Smooth muscle cell (in vitro differentiated cells): ENCODE data around the gene STPG1. TPM values are rescaled to one million over a fixed set of nuclear protein-coding genes. Genes with fewer than 3 reads are reported as not detected.
A peak's percentile ranks its signal among the peaks of the same experiment; 100 is the strongest.
"Not testable (repeated sequence)": the region's sequence is repeated elsewhere in the genome, so short reads cannot be mapped to it uniquely, and the experiment has no call there.

ENCODE experiments used
- DNase-seq: peaks from one replicate; lab custom pipeline; 2025; ENCODE audit not compliant: unreplicated experiment; lab: John Stamatoyannopoulos, UW
- H2AFZ ChIP-seq: fragments of 200-600 bp; sonication (generic); 2 replicates; pipeline ENCODE4 v1.6.0; 2016; ENCODE audit warnings: antibody characterized with exemption, low read depth, mild to moderate bottlenecking
- H3F3A ChIP-seq: fragments of 200-600 bp; sonication (generic); 2 replicates; pipeline ENCODE4 v1.6.0; 2017; ENCODE audit warnings: antibody characterized with exemption, low read depth
- H3K27ac ChIP-seq: fragments of 200-600 bp; sonication (generic); 2 replicates; pipeline ENCODE4 v1.5.1; 2016; ENCODE audit warnings: low read depth, mild to moderate bottlenecking
- H3K27me3 ChIP-seq: fragments of 200-600 bp; sonication (generic); 2 replicates; pipeline ENCODE4 v1.6.1; 2016; ENCODE audit warnings: low read depth, mild to moderate bottlenecking
- H3K36me3 ChIP-seq: fragments of 200-600 bp; sonication (generic); 2 replicates; pipeline ENCODE4 v1.5.1; 2016; ENCODE audit warnings: low read depth
- H3K4me1 ChIP-seq: fragments of 200-600 bp; sonication (generic); 2 replicates; pipeline ENCODE4 v1.5.1; 2016; ENCODE audit warnings: low read depth
- H3K4me2 ChIP-seq: fragments of 200-600 bp; sonication (generic); 2 replicates; pipeline ENCODE4 v1.6.0; 2016; ENCODE audit warnings: mild to moderate bottlenecking
- H3K4me3 ChIP-seq: fragments of 200-600 bp; sonication (generic); 2 replicates; pipeline ENCODE4 v1.5.1; 2016; ENCODE audit warnings: mild to moderate bottlenecking
- H3K79me2 ChIP-seq: fragments of 200-600 bp; sonication (generic); 2 replicates; pipeline ENCODE4 v1.6.0; 2016; ENCODE audit warnings: low read depth, mild to moderate bottlenecking
- H3K9ac ChIP-seq: fragments of 200-600 bp; sonication (generic); 2 replicates; pipeline ENCODE4 v1.6.0; 2016; ENCODE audit warnings: low read depth
- H3K9me3 ChIP-seq: fragments of 200-600 bp; sonication (generic); replicated peaks from 2 replicates; pipeline ENCODE4 v1.5.1; 2016; ENCODE audit warnings: low read depth
- H4K20me1 ChIP-seq: fragments of 200-600 bp; sonication (generic); 2 replicates; pipeline ENCODE4 v1.6.0; 2016; ENCODE audit warnings: low read depth
- CTCF ChIP-seq: fragments of 200-600 bp; sonication (generic); IDR thresholded peaks from 2 replicates; pipeline ENCODE4 v1.5.1; 2017; ENCODE audit warnings: borderline replicate concordance, mild to moderate bottlenecking, antibody characterized with exemption; ENCODE audit not compliant: insufficient read depth, poor library complexity, severe bottlenecking
- WGBS: methylation state at CpG from one replicate; pipeline ENCODE4 v1.1.7; 2016; ENCODE audit warnings: low lambda C conversion rate; 5-methylcytosine and 5-hydroxymethylcytosine counted together
- polyA plus RNA-seq: library from polyadenylated mRNA; unstranded; fragments of >200 nt; fragmentation: Nextera tagmentation; extraction: Ambion mirVana; gene quantifications from 2 replicates; pipeline ENCODE4 v1.2.1, GENCODE V29; 2016
- total RNA-seq: library from RNA; depleted of rRNA; stranded (reverse); fragments of >200 nt; gene quantifications from 2 replicates; pipeline ENCODE4 v1.2.3, GENCODE V29; 2014

The STPG1 gene, protein sequence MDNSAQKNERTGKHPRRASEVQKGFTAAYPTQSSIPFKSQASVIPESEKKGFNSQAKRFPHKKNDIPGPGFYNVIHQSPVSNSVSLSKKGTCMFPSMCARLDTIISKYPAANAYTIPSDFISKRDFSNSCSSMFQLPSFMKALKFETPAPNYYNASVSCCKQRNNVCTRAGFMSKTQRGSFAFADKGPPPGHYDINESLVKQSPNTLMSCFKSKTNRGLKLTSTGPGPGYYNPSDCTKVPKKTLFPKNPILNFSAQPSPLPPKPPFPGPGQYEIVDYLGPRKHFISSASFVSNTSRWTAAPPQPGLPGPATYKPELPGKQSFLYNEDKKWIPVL
- total RNA-seq (4.2 and 6.8 TPM in 2 replicates), polyA plus RNA-seq (4.9 and 7.6 TPM in 2 replicates)

DNA sequence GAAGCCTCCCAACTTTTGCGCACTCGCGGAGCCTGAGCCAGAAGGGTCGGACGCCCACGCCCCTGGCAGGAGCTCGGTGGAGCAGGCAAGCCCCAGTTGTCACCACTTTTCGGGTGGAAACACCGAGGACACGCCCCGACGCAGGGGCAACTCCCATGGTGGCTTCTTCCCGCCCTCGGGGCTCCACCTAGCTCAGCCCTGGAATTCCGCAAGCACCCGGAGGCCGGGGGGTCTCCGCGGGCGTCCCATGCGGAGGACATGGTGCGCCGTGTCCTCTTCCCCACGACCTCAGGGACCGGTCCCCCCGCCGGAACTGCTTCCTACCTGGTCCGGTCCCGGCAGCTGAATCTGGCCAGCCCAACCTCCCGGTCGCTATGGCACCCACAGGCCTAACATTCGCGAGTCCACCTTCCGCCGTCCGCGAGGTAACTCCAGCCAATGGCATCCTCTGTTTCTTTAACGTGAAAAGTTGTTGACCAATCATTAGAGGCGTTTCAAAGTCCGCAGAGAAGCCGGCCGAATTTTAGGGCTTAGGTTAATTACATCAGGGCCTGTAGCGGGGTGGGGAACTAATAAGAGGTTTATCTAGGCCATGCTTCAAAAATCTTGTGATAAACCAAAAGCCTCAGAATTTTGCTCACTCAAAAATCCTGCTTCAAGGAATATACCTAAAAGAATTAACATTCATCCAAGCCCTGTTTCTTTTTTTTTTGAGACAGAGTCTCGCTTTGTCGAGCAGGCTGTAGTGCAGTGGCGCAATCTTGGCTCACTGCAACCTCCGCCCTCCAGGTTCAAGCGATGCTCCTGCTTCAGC is at the start of gene STPG1:
Gene STPG1, minus strand, starts transcription at position 433 of the 814 bp plus-strand sequence. CDS start 12,394 bp downstream, outside the sequence.
- H3F3A ChIP-seq, result peaks cover 6% of the 10 kb centered on the region
- TF ChIP-seq CTCF, result no peak
- 6% methylated on average over 48 of the region's 48 CpGs for WGBS
- peak; percentile 34 for DNase-seq
- H3K27ac ChIP-seq, result peak within 1 kb of the TSS; percentile 36
- H3K4me2 ChIP-seq, result peak within 1 kb of the TSS; percentile 92
- no peaks in the 10 kb centered on the region for H4K20me1 ChIP-seq
- no peaks in the 10 kb centered on the region for H3K36me3 ChIP-seq
- no peaks in the 10 kb centered on the region for H3K27me3 ChIP-seq
- peak within 1 kb of the TSS; percentile 92 for H2AFZ ChIP-seq
- no peaks in the 10 kb centered on the region for H3K9me3 ChIP-seq
- H3K79me2 ChIP-seq, result no peaks in the 10 kb centered on the region
- H3K4me1 ChIP-seq, result peaks cover 13% of the 10 kb centered on the region
- peak within 1 kb of the TSS; percentile 75 for H3K9ac ChIP-seq
- peak within 1 kb of the TSS; percentile 83 for H3K4me3 ChIP-seq

- not testable (repeated sequence) for H3K9me3 ChIP-seq, H3K27ac ChIP-seq, H3K27me3 ChIP-seq, H3K4me2 ChIP-seq, DNase-seq, H3K9ac ChIP-seq, H2AFZ ChIP-seq, H4K20me1 ChIP-seq, H3F3A ChIP-seq, H3K36me3 ChIP-seq, H3K4me3 ChIP-seq, H3K79me2 ChIP-seq
- 78% methylated on average over 4 of the region's 4 CpGs for WGBS
- peaks cover 15% of the 10 kb centered on the region for H3K4me1 ChIP-seq
Measured at GRCh38 chr1:24462128-24462527, 48.5 kb upstream of the STPG1 start.

DNA sequence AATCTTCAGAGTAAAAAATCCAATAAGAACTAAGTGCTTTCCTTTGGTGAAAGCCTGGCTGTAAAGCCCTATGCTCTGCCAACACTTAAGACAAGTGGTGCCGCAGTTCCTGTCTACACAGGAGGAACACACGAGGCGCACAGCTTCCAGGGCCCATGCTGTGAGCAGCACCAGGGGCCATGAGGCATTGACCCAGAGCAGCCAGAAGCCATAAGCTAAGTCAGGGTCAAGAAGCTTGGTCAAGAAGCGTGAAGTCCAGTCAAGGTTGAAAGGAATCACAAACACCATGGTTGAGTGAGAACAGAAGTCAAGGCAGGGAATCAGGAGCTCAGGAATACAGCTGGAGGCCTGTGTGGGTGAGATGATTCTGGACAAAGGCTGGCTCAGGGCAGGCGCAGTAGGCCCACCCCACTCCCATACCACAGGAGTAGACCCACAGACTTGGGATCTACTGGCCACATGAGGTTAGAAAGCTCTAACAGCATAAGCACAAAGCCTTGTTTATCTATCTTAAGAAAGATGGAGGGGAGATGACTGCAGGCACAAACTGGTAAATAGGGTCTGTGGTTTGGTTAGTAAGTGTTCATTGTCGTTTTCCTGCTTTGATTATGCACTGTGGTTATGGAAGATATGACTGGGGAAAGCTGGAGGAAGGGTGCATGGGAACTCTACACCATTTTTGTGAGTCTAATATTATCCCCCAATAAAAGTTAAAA is 46.1 kb upstream of the STPG1 start:
- no peak overlapping the region for H3K27ac ChIP-seq
- WGBS, result 87% methylated on average over 6 of the region's 6 CpGs

More for the DNA sequence above, 46.1 kb upstream of the STPG1 start:
- Histone ChIP-seq H3K4me2 (no peak overlapping the region), H3K4me1 (peaks cover 15% of the 10 kb centered on the region), H3K9me3 (no peaks in the 10 kb centered on the region), H3K79me2 (no peaks in the 10 kb centered on the region), H4K20me1 (no peaks in the 10 kb centered on the region), H3K9ac (no peak overlapping the region), H3F3A (no peaks in the 10 kb centered on the region), H2AFZ (no peak overlapping the region), H3K36me3 (no peaks in the 10 kb centered on the region), H3K4me3 (no peak overlapping the region), H3K27me3 (no peaks in the 10 kb centered on the region)
- no peak for TF ChIP-seq CTCF
- no peak for DNase-seq
